Dermis microvascular lymphatic vessel endothelial cell (primary cell): ENCODE results near the gene USP11. TPM values are rescaled to one million over a fixed set of nuclear protein-coding genes. Genes with fewer than 3 reads are reported as not detected.
"Not testable (repeated sequence)": the region's sequence is repeated elsewhere in the genome, so short reads cannot be mapped to it uniquely, and the experiment has no call there.

Source experiments
- DNase-seq, 2 donors: peaks; one replicate each; pipeline versions ENCODE4 v3.0.0 to v3.0.0-alpha.2; 2010; ENCODE audit warnings: low read depth in 2 of 2
- total RNA-seq: library from RNA; depleted of rRNA; stranded (reverse); fragments of >200 nt; gene quantifications from 2 replicates; pipeline ENCODE4 v1.2.1, GENCODE V29; 2014

USP11 gene
- total RNA-seq, 1 donor from 2014 or later, result 23.5 TPM

DNA sequence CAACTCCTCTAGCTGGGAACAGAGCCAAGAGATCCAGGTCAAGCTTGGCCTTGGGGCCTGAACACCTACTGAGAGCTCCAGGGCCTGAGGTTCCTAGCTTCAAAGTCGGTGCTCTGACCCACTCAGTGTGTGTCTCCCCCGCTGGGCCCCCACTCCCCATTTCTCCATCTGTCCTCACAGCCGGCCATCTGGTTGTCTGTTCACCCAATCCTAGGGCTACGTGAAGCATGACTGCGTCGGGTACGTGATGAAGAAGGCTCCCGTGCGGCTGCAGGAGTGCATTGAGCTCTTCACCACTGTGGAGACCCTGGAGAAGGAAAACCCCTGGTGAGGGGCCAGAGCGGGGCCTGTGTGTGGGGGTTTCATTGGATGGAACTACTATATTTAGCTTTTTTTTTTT, 12.3 kb downstream of the USP11 start:
- no peak for DNase-seq

DNA sequence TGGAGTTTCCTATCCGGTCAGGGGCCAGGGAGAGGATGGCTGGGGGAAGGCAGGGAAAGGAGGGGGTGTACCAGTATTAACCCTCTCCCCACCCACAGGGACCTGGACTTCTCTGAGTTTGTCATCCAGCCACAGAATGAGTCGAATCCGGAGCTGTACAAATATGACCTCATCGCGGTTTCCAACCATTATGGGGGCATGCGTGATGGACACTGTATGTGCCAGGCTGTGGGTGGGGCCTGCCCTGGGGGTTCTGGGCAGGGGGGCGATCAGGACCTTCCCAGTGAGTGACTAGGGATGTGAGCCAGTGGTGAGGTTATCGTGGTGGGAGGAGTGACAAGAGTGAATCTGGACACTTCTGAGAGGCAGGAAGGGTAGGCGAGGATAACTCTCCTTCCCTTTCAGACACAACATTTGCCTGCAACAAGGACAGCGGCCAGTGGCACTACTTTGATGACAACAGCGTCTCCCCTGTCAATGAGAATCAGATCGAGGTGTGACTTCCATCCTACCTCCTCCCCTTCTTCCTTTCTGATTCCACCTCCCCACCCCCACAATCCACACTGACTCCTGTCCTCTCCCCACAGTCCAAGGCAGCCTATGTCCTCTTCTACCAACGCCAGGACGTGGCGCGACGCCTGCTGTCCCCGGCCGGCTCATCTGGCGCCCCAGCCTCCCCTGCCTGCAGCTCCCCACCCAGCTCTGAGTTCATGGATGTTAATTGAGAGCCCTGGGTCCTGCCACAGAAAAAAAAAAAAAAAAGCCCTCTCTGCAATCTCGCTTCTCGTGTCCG, 14.6 kb downstream of the USP11 start:
- DNase-seq, result no peak

DNA sequence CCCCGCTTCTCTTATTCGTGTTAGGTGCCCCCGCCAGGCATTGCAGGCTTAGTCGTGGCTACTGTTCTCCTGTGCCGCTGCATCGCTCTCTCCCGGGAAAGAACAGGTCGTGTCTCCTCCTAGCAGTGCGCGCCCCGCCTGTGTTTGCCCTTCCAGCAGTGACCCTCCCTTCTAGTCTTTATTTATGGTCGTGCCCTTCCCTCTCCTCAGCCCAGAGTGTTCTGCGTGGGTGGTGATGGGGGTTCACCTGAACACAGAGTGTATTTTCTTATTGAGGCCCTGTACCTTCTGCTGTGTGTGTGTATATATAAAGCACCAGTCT, 15.2 kb downstream of the USP11 start:
- no peak for DNase-seq

DNA sequence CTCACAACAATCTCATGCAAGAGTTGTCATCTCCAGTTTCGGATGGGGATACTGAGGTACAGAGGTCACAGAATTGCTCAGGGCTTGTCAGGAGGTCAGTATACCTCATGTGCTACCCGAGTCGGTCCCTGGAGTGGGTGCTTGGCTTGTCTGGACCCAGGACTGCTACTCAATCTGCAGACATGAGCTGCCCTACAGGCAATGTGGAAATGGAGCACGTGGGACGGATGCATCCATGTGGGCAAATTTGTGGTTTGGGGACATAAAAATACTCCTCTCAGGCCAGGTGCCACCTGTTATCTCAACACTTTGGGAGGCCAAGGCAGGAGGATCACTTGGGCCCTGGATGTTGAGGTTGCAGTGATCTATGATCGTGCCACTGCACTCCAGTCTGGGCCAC, 15.8 kb downstream of the USP11 start:
- DNase-seq, result no peak

DNA sequence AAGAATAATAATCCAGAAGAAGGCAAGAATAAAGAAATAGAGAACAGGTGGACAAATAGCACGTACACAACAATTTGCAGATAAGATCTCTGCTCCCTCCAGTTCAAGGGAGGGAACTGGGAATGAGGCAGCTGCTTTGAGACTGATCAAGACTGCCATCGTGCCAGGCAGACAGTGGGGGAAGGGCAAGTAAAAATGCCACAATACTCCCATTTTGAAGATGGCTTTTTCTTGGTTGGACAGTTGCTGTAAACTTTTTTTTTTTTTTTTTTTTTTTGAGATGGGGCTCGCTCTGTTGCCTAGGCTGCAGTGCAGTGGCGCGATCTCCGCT, 17.2 kb downstream of the USP11 start:
- no peak for DNase-seq

DNA sequence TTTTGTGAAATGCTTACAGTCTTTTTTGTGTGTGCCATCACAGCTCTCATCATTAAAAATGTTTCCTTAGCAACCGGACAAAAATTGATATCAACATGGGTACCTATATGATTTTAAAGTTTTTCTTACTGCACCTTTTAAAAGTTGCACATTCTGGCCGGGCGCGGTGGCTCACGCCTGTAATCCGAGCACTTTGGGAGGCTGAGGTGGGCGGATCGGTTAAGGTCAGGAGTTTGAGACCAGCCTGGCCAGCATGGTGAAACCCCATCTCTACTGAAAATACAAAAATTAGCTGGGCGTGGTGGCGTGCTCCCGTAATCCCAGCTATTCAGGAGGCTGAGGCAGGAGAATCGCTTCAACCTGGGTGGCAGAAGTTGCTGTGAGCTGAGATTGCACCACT, 24.8 kb downstream of the USP11 start:
- not testable (repeated sequence) for DNase-seq

DNA sequence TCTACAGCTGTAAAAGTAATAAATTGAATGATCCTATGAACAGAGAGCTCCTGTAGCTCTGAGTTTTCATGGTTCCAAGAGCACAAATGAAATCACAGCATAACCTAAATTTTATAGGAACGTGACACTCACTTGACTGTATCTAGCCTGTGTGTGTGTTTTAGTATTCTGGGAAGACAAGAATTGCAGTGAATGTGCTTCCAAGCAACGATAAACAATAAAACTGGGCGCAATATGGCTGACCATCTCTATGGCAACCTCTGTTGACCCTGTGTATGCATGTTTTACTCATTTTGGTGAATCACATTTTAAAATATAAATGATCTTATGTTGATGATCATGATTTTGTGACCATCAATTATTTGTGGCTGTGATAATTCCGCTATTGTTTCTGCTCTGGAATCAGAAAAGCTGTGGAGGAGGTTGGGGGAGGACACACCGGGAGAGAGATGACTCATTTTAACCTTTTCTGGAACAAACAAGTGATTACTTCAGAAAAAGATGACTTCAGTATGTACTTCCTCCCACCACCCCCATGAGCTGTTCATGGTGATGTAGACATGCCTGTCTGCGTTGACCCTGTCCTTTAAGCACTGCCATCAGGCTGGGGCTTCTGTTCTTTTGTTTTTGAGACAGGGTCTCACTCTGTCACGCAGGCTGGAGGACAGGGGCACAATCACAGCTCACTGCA, 31.8 kb downstream of the USP11 start:
- DNase-seq, result peak in 1 of 2 donors; percentile 59

DNA sequence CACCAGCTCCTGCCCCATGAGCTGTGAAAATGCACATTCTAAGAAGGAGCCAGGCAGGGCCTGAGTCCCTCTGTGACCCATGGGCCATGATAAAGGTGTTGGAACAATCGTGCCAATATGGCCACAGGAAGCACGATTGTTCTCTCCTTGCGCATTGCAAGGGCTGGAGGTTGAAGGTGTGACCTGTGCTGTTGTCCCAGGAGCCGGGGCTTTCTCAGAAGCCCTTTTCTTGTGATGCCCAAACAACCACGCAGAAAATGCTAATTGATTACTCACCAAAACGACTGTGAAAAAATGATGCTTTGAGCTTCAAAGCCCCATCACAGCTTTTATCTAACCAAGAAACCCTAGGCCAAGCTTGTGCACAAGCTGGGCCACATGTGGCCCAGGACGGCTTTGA, 33.8 kb downstream of the USP11 start:
- DNase-seq, result no peak

DNA sequence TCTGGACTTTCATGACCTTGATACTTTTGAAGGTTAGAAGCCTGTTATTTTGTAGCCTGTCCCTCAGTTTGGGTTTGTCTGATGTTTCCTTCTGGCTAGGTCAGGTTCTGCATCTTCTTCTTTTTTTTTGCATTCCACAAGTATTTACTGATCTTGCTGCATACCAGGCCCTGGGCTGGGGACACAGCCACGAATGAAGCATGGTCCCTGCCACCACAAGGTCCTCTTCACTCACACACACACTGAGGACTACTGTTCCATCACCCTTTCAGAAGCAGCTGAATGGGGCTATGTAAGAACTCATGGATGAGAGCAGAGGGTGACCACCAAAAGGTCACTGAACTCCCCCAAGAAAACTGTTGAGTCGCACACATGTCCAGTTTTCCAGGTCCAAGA, 39.2 kb downstream of the USP11 start:
- no peak for DNase-seq

DNA sequence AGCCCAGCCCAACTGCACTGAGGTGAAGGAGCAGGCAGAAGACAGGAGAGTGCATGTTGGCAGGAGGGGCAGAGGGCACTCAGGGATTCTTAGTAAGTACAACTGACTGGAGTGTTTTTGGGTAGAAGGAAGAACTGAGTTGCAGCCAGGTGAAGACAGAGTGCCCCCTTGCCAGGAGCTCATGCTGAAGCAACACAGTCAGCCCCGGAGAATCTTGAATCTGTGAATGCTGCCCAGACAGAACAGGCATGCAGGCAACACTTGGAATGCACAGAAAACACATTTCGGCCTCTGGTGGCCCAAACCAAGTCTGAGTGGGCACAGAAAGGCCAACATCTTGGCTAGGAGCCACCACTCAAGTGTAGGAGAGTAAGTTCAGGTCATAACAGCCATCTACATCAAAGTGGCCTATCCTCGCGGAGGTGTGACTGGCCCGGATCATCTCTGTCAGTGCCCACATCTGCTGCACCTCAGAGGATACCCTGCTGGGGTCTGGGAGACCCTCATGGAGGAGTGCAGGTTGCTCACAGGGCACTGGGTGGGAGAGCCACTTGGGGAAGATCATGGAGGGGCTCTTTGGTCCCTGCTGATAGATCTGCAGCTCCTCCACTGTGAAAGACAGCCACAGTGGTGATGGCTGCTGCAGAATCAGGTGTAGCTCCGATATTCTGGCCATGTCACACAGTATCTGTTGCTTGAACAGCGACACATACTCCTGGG, 40.4 kb downstream of the USP11 start:
- DNase-seq, result no peak

DNA sequence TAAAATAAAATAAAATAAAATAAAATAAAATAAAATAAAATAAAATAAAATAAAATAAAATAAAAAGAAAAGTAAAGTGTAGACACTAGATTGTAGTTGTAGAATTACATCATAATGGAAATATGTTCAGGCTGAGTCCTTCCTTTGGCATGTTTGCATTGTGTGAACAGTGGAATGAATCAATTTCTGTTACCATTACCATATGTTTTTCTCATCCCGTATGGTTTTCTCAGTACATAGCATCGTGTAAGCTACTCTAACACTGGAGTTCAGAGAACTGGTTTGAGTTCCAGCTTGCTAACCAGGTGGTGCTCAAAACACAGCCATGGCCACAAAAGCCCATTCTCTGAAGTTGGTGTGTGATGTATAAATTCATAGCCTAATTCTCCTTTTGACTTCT, 45.9 kb downstream of the USP11 start:
- DNase-seq, result no peak

DNA sequence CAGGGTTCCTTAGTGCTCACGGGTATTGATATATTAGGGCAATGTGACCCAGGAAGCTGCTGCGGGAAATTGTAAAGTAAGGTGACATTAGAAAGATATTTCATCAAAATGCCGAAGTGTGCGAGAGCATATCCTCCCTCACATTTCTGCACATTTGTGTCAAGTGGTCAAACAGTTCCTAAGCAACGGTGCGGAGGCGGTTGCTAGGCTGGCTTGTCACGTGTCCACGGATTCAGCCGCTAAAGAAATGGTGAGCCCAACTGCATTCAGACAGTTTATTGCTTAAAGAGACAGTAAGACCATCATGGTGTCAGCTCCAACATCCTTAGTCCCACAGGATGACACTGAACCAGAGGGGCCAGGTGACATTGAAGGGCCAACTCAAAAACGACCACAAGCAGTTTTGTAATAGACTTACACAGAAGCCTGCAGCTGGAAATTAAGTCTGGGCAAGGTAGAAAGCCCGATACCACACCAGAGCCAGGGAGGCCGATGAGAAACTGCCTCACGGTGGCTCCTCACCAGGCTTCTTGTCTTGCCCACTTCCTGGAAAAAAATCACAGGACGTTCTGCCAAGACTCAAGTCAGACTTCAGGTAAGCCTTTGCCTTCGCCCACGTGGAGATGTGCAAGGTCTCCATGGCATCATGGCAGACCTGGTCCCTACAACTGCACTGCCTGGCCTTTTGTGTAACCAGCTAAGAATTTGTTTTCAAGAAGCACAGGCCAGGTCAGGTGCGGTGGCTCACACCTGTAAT, 50.4 kb downstream of the USP11 start:
- DNase-seq, result no peak

DNA sequence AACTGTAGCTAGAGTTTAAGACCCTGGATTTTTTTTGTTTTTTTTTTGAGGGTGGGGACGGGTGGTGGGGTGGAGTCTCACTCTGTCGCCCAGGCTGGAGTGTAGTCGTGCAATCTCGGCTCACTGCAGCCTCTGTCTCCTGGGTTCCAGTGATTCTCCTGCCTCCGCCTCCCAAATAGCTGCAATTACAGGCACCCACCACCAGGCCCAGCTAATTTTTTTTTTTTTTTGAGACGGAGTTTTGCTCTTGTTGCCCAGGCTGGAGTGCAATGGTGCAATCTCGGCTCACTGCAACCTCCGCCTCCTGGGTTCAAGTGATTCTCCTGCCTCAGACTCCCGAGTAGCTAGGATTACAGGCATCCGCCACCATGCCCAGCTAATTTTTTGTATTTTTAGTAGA, 51.8 kb downstream of the USP11 start:
- DNase-seq, result not testable (repeated sequence)

DNA sequence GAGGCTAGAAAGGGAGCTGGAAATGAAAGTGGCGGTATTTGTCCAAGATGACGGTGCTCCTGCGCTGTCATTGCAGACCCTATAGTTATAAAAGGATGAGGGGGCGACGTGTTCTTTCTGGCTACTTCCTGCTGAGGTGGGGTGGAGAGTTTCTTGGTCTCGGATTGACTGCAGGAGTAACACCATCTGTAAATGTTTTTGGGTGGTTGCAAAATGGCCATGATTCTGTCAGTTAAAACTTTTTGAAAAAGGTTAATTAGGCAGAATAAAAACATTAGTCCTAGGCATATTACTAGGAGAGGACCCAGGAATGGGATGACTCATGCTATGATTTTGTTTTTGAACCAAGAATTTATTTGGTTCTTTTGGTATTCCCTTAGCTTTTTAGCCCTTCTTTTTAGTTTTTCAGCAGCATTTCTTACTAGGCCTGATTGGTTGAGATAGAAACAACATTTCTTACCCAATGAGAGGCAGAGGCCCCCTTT, 53.1 kb downstream of the USP11 start:
- DNase-seq, result no peak

DNA sequence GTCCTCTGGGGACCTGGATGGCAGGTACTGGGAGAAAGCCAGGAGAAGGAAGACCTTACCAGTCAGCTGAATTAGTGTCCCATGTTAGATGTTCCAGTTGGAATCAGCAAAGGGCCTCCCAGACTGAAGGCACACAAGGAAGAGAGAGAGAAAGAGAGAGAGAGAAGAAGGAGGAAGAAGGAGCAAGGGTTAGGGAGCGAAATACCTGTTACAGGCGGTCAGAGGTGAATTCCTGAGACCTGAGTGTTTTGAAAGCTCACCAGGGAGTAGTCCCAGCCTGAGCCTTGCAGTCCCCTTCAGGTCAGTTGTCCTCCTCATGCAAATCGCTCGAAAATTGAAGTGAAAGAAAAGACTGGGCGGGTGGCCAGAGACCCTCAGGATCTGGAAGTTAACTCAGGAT, 60.3 kb downstream of the USP11 start:
- DNase-seq, result no peak

DNA sequence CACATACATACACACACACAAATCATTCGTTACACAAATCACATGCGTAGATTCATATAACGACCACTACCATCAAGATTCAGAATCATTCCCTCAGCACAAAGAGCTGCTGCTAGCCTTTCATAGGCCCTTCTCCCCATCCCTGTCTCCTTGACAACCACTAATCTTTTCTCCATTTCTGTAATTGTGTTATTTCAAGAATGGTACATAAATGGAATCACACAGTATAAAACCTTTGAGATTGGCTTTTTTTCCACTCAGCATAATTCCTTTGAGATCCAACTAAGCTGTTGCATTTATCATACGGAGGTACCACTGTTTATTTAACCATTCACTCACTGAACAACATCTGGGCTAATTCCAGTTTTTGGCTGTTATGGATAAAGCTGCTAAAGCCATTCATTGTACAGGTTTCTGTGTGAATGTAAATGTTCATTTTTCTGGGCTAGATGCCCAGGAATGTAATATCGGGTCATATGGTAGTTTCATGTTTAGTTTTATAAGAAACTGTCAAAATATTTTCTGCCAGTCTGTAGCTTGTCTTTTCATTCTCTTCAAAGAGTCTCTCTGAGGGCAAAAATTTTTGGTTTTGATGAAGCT, 64.1 kb downstream of the USP11 start:
- DNase-seq, result no peak

DNA sequence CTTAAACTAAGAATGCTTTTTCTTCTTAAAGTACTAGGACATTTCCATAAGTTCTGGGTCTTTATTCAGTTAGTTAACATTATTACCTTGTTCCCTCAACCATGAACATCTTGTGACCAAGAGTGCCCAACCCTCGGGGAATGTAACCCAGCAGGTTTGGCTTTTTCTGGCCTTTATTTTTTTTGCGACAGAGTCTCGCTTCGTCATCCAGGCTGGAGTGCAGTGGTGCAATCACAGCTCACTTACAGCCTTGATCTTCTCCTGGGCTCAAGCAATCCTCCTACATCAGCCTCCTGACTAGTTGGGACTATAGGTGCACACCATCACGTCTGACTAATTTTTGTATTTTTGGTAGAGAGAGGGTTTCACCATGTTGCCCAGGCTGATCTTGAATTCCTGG, 65.1 kb downstream of the USP11 start:
- no peak for DNase-seq
